ENCODE measurements around the gene TTLL10.

The TTLL10 gene

GRCh38 chr1:1173793-1174415 is at the start of gene TTLL10:
TTLL10 (plus strand) TSS chr1:1173880; CDS start chr1:1179216, 5,336 bp downstream.
- no peak within 1 kb of the TSS for H3K27ac ChIP-seq (ENCODE audit: low read length)
- H3K4me3 ChIP-seq (ENCODE audit: low read length in 2 of 2) = no peak within 1 kb of the TSS
- peaks cover 3% of the 10 kb centered on the region for H3K4me1 ChIP-seq (ENCODE audit: control insufficient read depth, insufficient read depth, low read length)
- H3K27me3 ChIP-seq (ENCODE audit: control insufficient read depth in 1 of 2, insufficient read depth in 2 of 2, low read length in 2 of 2) = peaks cover 35 to 51% of the 10 kb centered on the region in 2 donors
- no peaks in the 10 kb centered on the region for H3K36me3 ChIP-seq (ENCODE audit: control insufficient read depth in 2 of 2, insufficient read depth in 2 of 2, low read length in 2 of 2)
- H3K9me3 ChIP-seq (ENCODE audit: control insufficient read depth in 2 of 2, low read length in 2 of 2) = no peaks in the 10 kb centered on the region
- no peak within 1 kb of the TSS for H3K9ac ChIP-seq (ENCODE audit: low read length in 2 of 2)

- H3K27ac ChIP-seq (ENCODE audit: low read length) = no peak overlapping the region
These were observed 49.2 kb upstream of the TTLL10 start for GRCh38 chr1:1124508-1124785.

GRCh38 chr1:1124786-1125642 is 48.7 kb upstream of the TTLL10 start:
- peaks cover 4 to 10% of the 10 kb centered on the region in 2 donors for H3K27me3 ChIP-seq (ENCODE audit: control insufficient read depth in 1 of 2, insufficient read depth in 2 of 2, low read length in 2 of 2)
- no peak overlapping the region for H3K9ac ChIP-seq (ENCODE audit: low read length in 2 of 2)
- H3K4me3 ChIP-seq (ENCODE audit: low read length in 2 of 2) = no peak overlapping the region
- no peaks in the 10 kb centered on the region for H3K36me3 ChIP-seq (ENCODE audit: control insufficient read depth in 2 of 2, insufficient read depth in 2 of 2, low read length in 2 of 2)
- H3K27ac ChIP-seq (ENCODE audit: low read length) = no peak overlapping the region
- peaks cover 0 to 4% of the 10 kb centered on the region in 2 donors for H3K9me3 ChIP-seq (ENCODE audit: control insufficient read depth in 2 of 2, low read length in 2 of 2)
- peaks cover 16% of the 10 kb centered on the region for H3K4me1 ChIP-seq (ENCODE audit: control insufficient read depth, insufficient read depth, low read length)

More at GRCh38 chr1:1124508-1124785, 49.2 kb upstream of the TTLL10 start:
- peaks cover 4 to 10% of the 10 kb centered on the region in 2 donors for H3K27me3 ChIP-seq (ENCODE audit: control insufficient read depth in 1 of 2, insufficient read depth in 2 of 2, low read length in 2 of 2)
- peaks cover 16% of the 10 kb centered on the region for H3K4me1 ChIP-seq (ENCODE audit: control insufficient read depth, insufficient read depth, low read length)
- H3K9me3 ChIP-seq (ENCODE audit: control insufficient read depth in 2 of 2, low read length in 2 of 2) = peaks cover 0 to 4% of the 10 kb centered on the region in 2 donors
- H3K9ac ChIP-seq (ENCODE audit: low read length in 2 of 2) = no peak overlapping the region
- no peak overlapping the region for H3K4me3 ChIP-seq (ENCODE audit: low read length in 2 of 2)
- H3K36me3 ChIP-seq (ENCODE audit: control insufficient read depth in 2 of 2, insufficient read depth in 2 of 2, low read length in 2 of 2) = no peaks in the 10 kb centered on the region

GRCh38 chr1:1125945-1126344 is 47.7 kb upstream of the TTLL10 start:
- H3K4me3 ChIP-seq (ENCODE audit: low read length in 2 of 2) = no peak overlapping the region
- peaks cover 0 to 4% of the 10 kb centered on the region in 2 donors for H3K9me3 ChIP-seq (ENCODE audit: control insufficient read depth in 2 of 2, low read length in 2 of 2)
- H3K27ac ChIP-seq (ENCODE audit: low read length) = no peak overlapping the region
- no peak overlapping the region for H3K9ac ChIP-seq (ENCODE audit: low read length in 2 of 2)
- peaks cover 16% of the 10 kb centered on the region for H3K4me1 ChIP-seq (ENCODE audit: control insufficient read depth, insufficient read depth, low read length)
- H3K36me3 ChIP-seq (ENCODE audit: control insufficient read depth in 2 of 2, insufficient read depth in 2 of 2, low read length in 2 of 2) = no peaks in the 10 kb centered on the region
- peaks cover 3 to 10% of the 10 kb centered on the region in 2 donors for H3K27me3 ChIP-seq (ENCODE audit: control insufficient read depth in 1 of 2, insufficient read depth in 2 of 2, low read length in 2 of 2)

- H3K9ac ChIP-seq (ENCODE audit: low read length in 2 of 2) = no peak overlapping the region
- H3K27me3 ChIP-seq (ENCODE audit: control insufficient read depth in 1 of 2, insufficient read depth in 2 of 2, low read length in 2 of 2) = peaks cover 0 to 3% of the 10 kb centered on the region in 2 donors
- H3K9me3 ChIP-seq (ENCODE audit: control insufficient read depth in 2 of 2, low read length in 2 of 2) = peaks cover 0 to 4% of the 10 kb centered on the region in 2 donors
- no peaks in the 10 kb centered on the region for H3K36me3 ChIP-seq (ENCODE audit: control insufficient read depth in 2 of 2, insufficient read depth in 2 of 2, low read length in 2 of 2)
- peaks cover 3% of the 10 kb centered on the region for H3K4me1 ChIP-seq (ENCODE audit: control insufficient read depth, insufficient read depth, low read length)
- no peak overlapping the region for H3K27ac ChIP-seq (ENCODE audit: low read length)
- H3K4me3 ChIP-seq (ENCODE audit: low read length in 2 of 2) = no peak overlapping the region
These were observed 45.9 kb upstream of the TTLL10 start for GRCh38 chr1:1127551-1128451.

GRCh38 chr1:1128454-1129139 is 45.1 kb upstream of the TTLL10 start:
- H3K27ac ChIP-seq (ENCODE audit: low read length) = no peak overlapping the region
- H3K9me3 ChIP-seq (ENCODE audit: control insufficient read depth in 2 of 2, low read length in 2 of 2) = peaks cover 0 to 4% of the 10 kb centered on the region in 2 donors
- H3K4me1 ChIP-seq (ENCODE audit: control insufficient read depth, insufficient read depth, low read length) = peaks cover 3% of the 10 kb centered on the region
- no peak overlapping the region for H3K9ac ChIP-seq (ENCODE audit: low read length in 2 of 2)
- H3K4me3 ChIP-seq (ENCODE audit: low read length in 2 of 2) = no peak overlapping the region
- peaks cover 0 to under 1% of the 10 kb centered on the region in 2 donors for H3K27me3 ChIP-seq (ENCODE audit: control insufficient read depth in 1 of 2, insufficient read depth in 2 of 2, low read length in 2 of 2)
- no peaks in the 10 kb centered on the region for H3K36me3 ChIP-seq (ENCODE audit: control insufficient read depth in 2 of 2, insufficient read depth in 2 of 2, low read length in 2 of 2)

GRCh38 chr1:1129381-1129821 is 44.3 kb upstream of the TTLL10 start:
- Histone ChIP-seq H3K9me3 (ENCODE audit: control insufficient read depth in 2 of 2, low read length in 2 of 2) (no peaks in the 10 kb centered on the region), H3K36me3 (ENCODE audit: control insufficient read depth in 2 of 2, insufficient read depth in 2 of 2, low read length in 2 of 2) (no peaks in the 10 kb centered on the region), H3K4me3 (ENCODE audit: low read length in 2 of 2) (no peak overlapping the region), H3K9ac (ENCODE audit: low read length in 2 of 2) (no peak overlapping the region), H3K27me3 (ENCODE audit: control insufficient read depth in 1 of 2, insufficient read depth in 2 of 2, low read length in 2 of 2) (no peaks in the 10 kb centered on the region), H3K27ac (ENCODE audit: low read length) (no peak overlapping the region), H3K4me1 (ENCODE audit: control insufficient read depth, insufficient read depth, low read length) (no peaks in the 10 kb centered on the region)

GRCh38 chr1:1130206-1131120 is 43.2 kb upstream of the TTLL10 start:
- Histone ChIP-seq H3K9ac (ENCODE audit: low read length in 2 of 2) (no peak overlapping the region), H3K36me3 (ENCODE audit: control insufficient read depth in 2 of 2, insufficient read depth in 2 of 2, low read length in 2 of 2) (no peaks in the 10 kb centered on the region), H3K27ac (ENCODE audit: low read length) (no peak overlapping the region), H3K9me3 (ENCODE audit: control insufficient read depth in 2 of 2, low read length in 2 of 2) (no peaks in the 10 kb centered on the region), H3K4me3 (ENCODE audit: low read length in 2 of 2) (no peak overlapping the region), H3K4me1 (ENCODE audit: control insufficient read depth, insufficient read depth, low read length) (no peaks in the 10 kb centered on the region), H3K27me3 (ENCODE audit: control insufficient read depth in 1 of 2, insufficient read depth in 2 of 2, low read length in 2 of 2) (no peaks in the 10 kb centered on the region)

- Histone ChIP-seq H3K36me3 (ENCODE audit: control insufficient read depth in 2 of 2, insufficient read depth in 2 of 2, low read length in 2 of 2) (no peaks in the 10 kb centered on the region), H3K27ac (ENCODE audit: low read length) (no peak overlapping the region), H3K9me3 (ENCODE audit: control insufficient read depth in 2 of 2, low read length in 2 of 2) (no peaks in the 10 kb centered on the region), H3K4me3 (ENCODE audit: low read length in 2 of 2) (no peak overlapping the region), H3K4me1 (ENCODE audit: control insufficient read depth, insufficient read depth, low read length) (no peaks in the 10 kb centered on the region), H3K9ac (ENCODE audit: low read length in 2 of 2) (no peak overlapping the region), H3K27me3 (ENCODE audit: control insufficient read depth in 1 of 2, insufficient read depth in 2 of 2, low read length in 2 of 2) (peaks cover 4 to 7% of the 10 kb centered on the region in 2 donors)
These were observed 41.4 kb upstream of the TTLL10 start for GRCh38 chr1:1132042-1132950.

Measured in stomach smooth muscle (tissue), 2 donors.